Measurements from ENCODE around the gene HYLS1. TPM values are rescaled to one million over a fixed set of nuclear protein-coding genes. Genes with fewer than 3 reads are reported as not detected.

Gene HYLS1
- 8.0 to 8.1 TPM (median 8.1 TPM) in 3 replicates for total RNA-seq (2021)
- Bru-seq, nascent RNA: percentile 80 among the genes with signal in this experiment
- long read RNA-seq, experiment 1, transcript HYLS1-202 (3 exons, 2,061 nt): major isoform, 20 of 25 reads
- long read RNA-seq, experiment 1, partial matches to known transcripts: 1 of 25 reads
- long read RNA-seq, experiment 1, other reads (novel, unspliced or antisense): 4 of 25 reads
- long read RNA-seq, experiment 2, transcript HYLS1-202 (3 exons, 2,061 nt): major isoform, 7 of 11 reads
- long read RNA-seq, experiment 2, partial matches to known transcripts: 0 of 11 reads
- long read RNA-seq, experiment 2, other reads (novel, unspliced or antisense): 4 of 11 reads
- long read RNA-seq, experiment 3, transcript HYLS1-202 (3 exons, 2,061 nt): major isoform, 42 of 54 reads
- long read RNA-seq, experiment 3, partial matches to known transcripts: 0 of 54 reads
- long read RNA-seq, experiment 3, other reads (novel, unspliced or antisense): 12 of 54 reads

- ATAC-seq (peak; percentile 94), DNase-seq (ENCODE audit: low spot score) (peak; percentile 92)
- peaks cover 7% of the 10 kb centered on the region; the same call in 1 of the 2 replicates for H3K36me3 Mint-ChIP-seq
- peaks cover 3% of the 10 kb centered on the region; the same call in 1 of the 2 replicates for H3K9me3 Mint-ChIP-seq
- no peak within 1 kb of the TSS; the same call in 1 of the 2 replicates for H3K27ac Mint-ChIP-seq
- CTCF ChIA-PET: interaction anchor here (0.5 to 2.1 kb wide), 15 partner anchors 12 to 435 kb away, joined by 3 to 24 read pairs (median 4); partner anchors contain the start of genes EI24, FAM118B, PUS3 and RPUSD4
- H3K27me3 Mint-ChIP-seq (ENCODE audit: low read depth): peaks cover 27% of the 10 kb centered on the region
- H3K4me1 Mint-ChIP-seq: peaks cover 3% of the 10 kb centered on the region; the same call in 1 of the 2 replicates
- peak within 1 kb of the TSS; percentile 76 for H3K4me3 Mint-ChIP-seq
- POLR2A ChIA-PET: interaction anchor here (0.5 to 1.7 kb wide), 3 partner anchors 15 to 174 kb away, joined by 3 to 16 read pairs (median 4); partner anchors contain the start of gene PUS3
- TF ChIP-seq NR2C2 (CRISPR knock-in tag; IDR thresholded peaks at IDR 0.05) (peak; percentile 78), ETV6 (CRISPR knock-in tag; IDR thresholded peaks at IDR 0.05) (peak; percentile 76), TEAD4 (CRISPR knock-in tag; IDR thresholded peaks at IDR 0.05) (no peak), PREB (CRISPR knock-in tag; IDR thresholded peaks at IDR 0.05; ENCODE audit: borderline replicate concordance) (no peak), E2F5 (CRISPR knock-in tag; IDR thresholded peaks at IDR 0.05) (peak; percentile 94), AFF4 (CRISPR knock-in tag; IDR thresholded peaks at IDR 0.05; ENCODE audit: borderline replicate concordance) (peak; percentile 94; the same call in 1 of the 2 replicates), SOX15 (CRISPR knock-in tag; IDR thresholded peaks at IDR 0.05) (no peak), FOXK1 (CRISPR knock-in tag; IDR thresholded peaks at IDR 0.05) (peak; percentile 84), ZBTB21 (CRISPR knock-in tag; IDR thresholded peaks at IDR 0.05; ENCODE audit: borderline replicate concordance) (peak; percentile 94), NR3C1 (CRISPR knock-in tag; conservative IDR thresholded peaks at IDR 0.05; ENCODE audit: low read depth) (peak; percentile 98), NR1H2 (CRISPR knock-in tag; IDR thresholded peaks at IDR 0.05) (no peak), ZNF423 (CRISPR knock-in tag; IDR thresholded peaks at IDR 0.05) (no peak), ESRRA (CRISPR knock-in tag; IDR thresholded peaks at IDR 0.05; ENCODE audit: borderline replicate concordance) (peak; percentile 79; the same call in 1 of the 2 replicates), ELF4 (CRISPR knock-in tag; IDR thresholded peaks at IDR 0.05; ENCODE audit: low read depth) (peak; percentile 63), MLX (CRISPR knock-in tag; IDR thresholded peaks at IDR 0.05) (no peak), ZNF281 (CRISPR knock-in tag; IDR thresholded peaks at IDR 0.05) (peak; percentile 90), RORB (CRISPR knock-in tag; IDR thresholded peaks at IDR 0.05) (no peak), JUN (CRISPR knock-in tag; IDR thresholded peaks at IDR 0.05) (peak; percentile 21; the same call in 1 of the 2 replicates), KAT7 (CRISPR knock-in tag; IDR thresholded peaks at IDR 0.05; ENCODE audit: borderline replicate concordance) (0 out of 2 replicates have a peak, but pooled peaks have one; percentile 56), IRF2 (CRISPR knock-in tag; IDR thresholded peaks at IDR 0.05; ENCODE audit: borderline replicate concordance, low read depth) (no peak; the same call in 1 of the 2 replicates), SP1 (CRISPR knock-in tag; conservative IDR thresholded peaks at IDR 0.05) (peak; percentile 44; the same call in 1 of the 2 replicates), MAX (CRISPR knock-in tag; IDR thresholded peaks at IDR 0.05) (peak; percentile 99), TCF7 (CRISPR knock-in tag; IDR thresholded peaks at IDR 0.05; ENCODE audit: low read depth) (peak; percentile 90; the same call in 1 of the 2 replicates), IRF1 (CRISPR knock-in tag; IDR thresholded peaks at IDR 0.05) (peak; percentile 75; the same call in 1 of the 2 replicates)
Observed at GRCh38 chr11:125887373-125888324, at the start of gene HYLS1. Gene HYLS1, plus strand, starts transcription at chr11:125887668. Its CDS starts 11,701 bp downstream, at chr11:125899369.
